Duodenal mucosa (tissue), 2 donors: Measurements from ENCODE around the gene COL8A2.

ENCODE experiments used
- H3K27ac ChIP-seq: one replicate; pipeline ENCODE4 v1.7.0; 2013; ENCODE audit warnings: low read depth, low read length
- H3K27me3 ChIP-seq, 2 donors: one replicate each; pipeline ENCODE4 v1.7.0; 2013; ENCODE audit warnings: low read length in 2 of 2, control low read depth in 1 of 2; ENCODE audit not compliant: insufficient read depth in 2 of 2, control insufficient read depth in 1 of 2
- H3K36me3 ChIP-seq, 2 donors: one replicate each; pipeline ENCODE4 v1.7.0; 2013; ENCODE audit warnings: low read length in 2 of 2, control low read depth in 1 of 2; ENCODE audit not compliant: insufficient read depth in 2 of 2, control insufficient read depth in 1 of 2
- H3K4me1 ChIP-seq, 2 donors: one replicate each; pipeline ENCODE4 v1.7.0; 2013; ENCODE audit warnings: low read length in 2 of 2, control low read depth in 1 of 2; ENCODE audit not compliant: insufficient read depth in 2 of 2, control insufficient read depth in 1 of 2
- H3K4me3 ChIP-seq, 2 donors: one replicate each; pipeline ENCODE4 v1.7.0; 2013; ENCODE audit warnings: low read length in 2 of 2, low read depth in 1 of 2
- H3K9ac ChIP-seq, 2 donors: one replicate each; pipeline ENCODE4 v1.7.0; 2013; ENCODE audit warnings: low read length in 2 of 2, low read depth in 1 of 2
- H3K9me3 ChIP-seq, 2 donors: one replicate each; pipeline ENCODE4 v1.7.0; 2013; ENCODE audit warnings: low read length in 2 of 2, control low read depth in 1 of 2; ENCODE audit not compliant: control insufficient read depth in 1 of 2

COL8A2 gene

DNA sequence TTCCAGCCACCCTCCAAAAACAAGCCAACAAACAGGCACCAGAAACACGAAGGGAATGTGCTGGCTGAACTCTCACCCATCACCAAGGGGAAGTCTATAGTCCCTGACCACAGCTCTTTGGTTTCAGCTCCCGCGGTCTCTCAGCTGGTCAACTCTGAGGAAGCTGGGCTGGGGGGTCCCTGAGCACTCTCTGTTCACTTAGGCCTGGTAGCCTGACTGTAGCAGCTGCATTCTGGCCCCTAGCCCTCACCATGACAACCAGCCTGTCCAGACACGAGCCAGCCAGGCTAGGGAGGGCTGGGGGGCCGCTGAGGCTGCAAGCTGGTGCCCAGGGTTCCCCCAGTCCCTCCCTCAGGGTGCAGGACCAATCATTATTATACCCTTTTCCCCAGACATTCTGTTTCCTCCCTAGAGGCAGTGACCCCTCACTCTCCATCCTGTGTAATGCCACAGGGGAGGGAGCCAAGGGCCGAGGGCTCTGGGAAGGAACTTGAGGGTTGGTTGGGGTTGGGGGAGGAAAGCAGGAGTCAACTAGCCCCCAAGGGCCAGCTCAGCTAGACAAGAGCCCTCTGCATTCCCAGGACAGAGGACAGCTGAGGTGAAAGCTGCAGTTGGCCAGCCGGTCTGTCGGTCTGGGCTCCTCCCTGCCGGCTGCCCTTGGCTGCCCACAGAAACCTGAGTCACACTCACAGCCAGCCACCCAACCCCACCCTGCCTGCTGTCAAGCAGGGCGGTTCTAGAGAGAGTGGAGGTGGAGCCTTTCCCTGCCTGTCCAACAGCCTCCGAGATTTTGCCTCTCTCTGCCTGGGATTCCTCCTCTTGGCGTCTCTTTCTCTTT lies 25.5 kb upstream of the COL8A2 start:
- Histone ChIP-seq H3K9me3 (no peaks in the 10 kb centered on the region), H3K4me1 (peaks cover 37 to 43% of the 10 kb centered on the region in 2 donors), H3K27me3 (no peaks in the 10 kb centered on the region), H3K4me3 (peak overlapping the region in 1 of 2 donors; percentile 63), H3K36me3 (peaks cover 0 to 4% of the 10 kb centered on the region in 2 donors), H3K9ac (peak overlapping the region; percentile 44 to 84), H3K27ac (peak overlapping the region; percentile 90)

DNA sequence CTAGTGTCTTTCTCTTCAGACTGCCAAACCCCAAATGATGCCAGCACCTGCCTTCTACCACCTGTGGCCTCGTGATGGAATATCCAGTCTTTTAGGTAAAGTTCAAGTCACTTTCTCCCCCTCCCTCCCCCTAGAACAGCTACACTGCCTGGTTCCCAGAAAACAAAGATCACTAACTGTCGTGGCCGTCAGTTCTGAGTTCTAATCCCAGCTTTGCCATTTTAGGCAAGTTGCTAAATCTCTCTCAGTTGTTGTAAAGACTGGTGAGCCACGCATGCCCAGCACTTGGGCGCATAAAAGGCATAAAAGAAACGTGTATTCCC lies 24.9 kb upstream of the COL8A2 start:
- H3K36me3 ChIP-seq = peaks cover 3 to 4% of the 10 kb centered on the region in 2 donors
- H3K27ac ChIP-seq = peak overlapping the region; percentile 90
- H3K27me3 ChIP-seq = no peaks in the 10 kb centered on the region
- peaks cover 31 to 40% of the 10 kb centered on the region in 2 donors for H3K4me1 ChIP-seq
- peak overlapping the region in 1 of 2 donors; percentile 50 for H3K4me3 ChIP-seq
- H3K9ac ChIP-seq = peak overlapping the region; percentile 44 to 61
- H3K9me3 ChIP-seq = no peaks in the 10 kb centered on the region

DNA sequence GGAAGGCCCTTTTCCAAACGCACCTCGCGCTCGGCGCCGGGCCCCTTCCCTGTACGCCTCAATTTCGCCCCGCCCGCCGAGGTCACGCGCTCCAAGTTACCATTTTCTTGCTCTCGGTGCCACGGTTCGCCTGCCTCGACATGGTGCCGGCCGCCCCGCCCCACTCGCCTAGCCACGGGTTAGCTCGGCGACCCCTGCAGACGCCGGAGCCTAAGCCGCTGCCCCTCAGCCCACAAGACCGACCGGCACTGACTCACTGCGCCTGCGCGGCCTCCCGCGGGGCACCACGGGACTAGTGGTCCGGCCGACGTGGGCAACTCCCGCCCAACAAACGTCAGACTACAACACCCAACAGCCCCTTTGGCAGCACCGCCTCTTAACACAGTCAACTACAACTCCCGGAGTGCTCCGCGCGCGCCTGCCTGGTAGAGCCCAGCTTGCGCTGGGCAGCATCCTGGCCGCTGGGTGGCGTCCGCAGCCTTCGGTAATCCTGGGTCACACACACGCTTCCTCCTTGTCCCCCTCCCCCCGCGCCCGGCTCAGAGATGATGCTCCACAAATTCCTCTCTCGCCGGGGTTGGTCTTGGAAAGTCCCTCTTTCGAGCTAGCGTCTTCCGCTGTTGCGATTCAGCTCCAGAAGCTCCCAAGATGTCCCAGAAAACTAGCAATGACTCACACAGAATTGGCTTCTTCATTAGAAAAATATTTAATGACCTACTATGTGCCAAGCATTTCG lies 24.4 kb upstream of the COL8A2 start, which contains the start of gene TRAPPC3:
Gene TRAPPC3 (minus strand): TSS at position 250 of the 736 bp plus-strand sequence. CDS start 108 bp downstream, at position 142.
- Histone ChIP-seq H3K36me3 (peaks cover 3 to 4% of the 10 kb centered on the region in 2 donors), H3K27me3 (no peaks in the 10 kb centered on the region), H3K27ac (peak within 1 kb of the TSS; percentile 90), H3K4me1 (peaks cover 27 to 37% of the 10 kb centered on the region in 2 donors), H3K4me3 (peak within 1 kb of the TSS; percentile 79 to 92), H3K9me3 (no peaks in the 10 kb centered on the region), H3K9ac (peak within 1 kb of the TSS; percentile 79 to 84)

DNA sequence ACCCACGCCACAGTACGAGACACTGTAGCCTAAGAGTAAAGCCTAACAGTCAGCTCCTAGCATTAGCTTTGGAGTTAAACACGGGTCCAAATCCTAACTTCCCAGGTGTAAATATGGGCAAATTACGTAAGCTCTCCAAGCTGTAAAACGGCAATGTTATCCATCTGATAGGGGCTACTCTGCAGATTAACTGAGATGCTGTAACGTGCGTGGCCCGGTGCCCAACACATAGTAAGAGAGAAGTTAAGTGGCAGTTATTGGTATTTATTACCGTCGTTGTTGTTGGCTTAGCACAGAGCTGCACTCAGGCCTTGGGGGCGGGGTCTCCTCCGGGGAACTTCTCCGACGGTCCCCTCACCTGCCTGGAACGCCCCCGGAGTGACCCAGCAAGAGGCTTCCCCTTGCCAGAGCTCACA lies 23.8 kb upstream of the COL8A2 start:
- Histone ChIP-seq H3K9ac (peak overlapping the region; percentile 61 to 79), H3K36me3 (peaks cover 3 to 4% of the 10 kb centered on the region in 2 donors), H3K27ac (peak overlapping the region; percentile 81), H3K9me3 (no peaks in the 10 kb centered on the region), H3K4me1 (peaks cover 27 to 37% of the 10 kb centered on the region in 2 donors), H3K4me3 (peak overlapping the region; percentile 79 to 92), H3K27me3 (no peaks in the 10 kb centered on the region)

DNA sequence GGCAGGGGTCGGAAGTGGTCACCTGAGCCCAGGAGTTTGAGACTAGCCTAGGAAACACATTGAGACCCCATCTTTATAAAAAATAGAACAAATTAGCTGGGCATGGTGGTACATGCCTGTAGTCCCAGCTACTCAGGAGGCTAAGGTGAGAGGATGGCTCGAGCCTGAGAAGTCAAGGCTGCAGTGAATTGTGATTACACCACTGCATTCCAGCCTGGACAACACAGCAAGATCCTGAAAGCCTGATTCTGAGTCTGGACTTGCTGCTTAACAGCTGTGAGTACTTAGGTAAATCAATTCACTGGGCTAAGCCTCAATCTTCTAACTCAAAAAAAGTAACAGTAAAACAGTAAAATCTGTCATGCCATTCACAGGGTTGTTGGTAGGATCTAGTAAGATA lies 19.4 kb upstream of the COL8A2 start:
- H3K36me3 ChIP-seq = peaks cover 12 to 14% of the 10 kb centered on the region in 2 donors
- H3K9me3 ChIP-seq = no peaks in the 10 kb centered on the region
- H3K27me3 ChIP-seq = no peaks in the 10 kb centered on the region
- no peak overlapping the region for H3K4me3 ChIP-seq
- no peak overlapping the region for H3K27ac ChIP-seq
- H3K9ac ChIP-seq = no peak overlapping the region
- H3K4me1 ChIP-seq = peaks cover 14 to 16% of the 10 kb centered on the region in 2 donors

DNA sequence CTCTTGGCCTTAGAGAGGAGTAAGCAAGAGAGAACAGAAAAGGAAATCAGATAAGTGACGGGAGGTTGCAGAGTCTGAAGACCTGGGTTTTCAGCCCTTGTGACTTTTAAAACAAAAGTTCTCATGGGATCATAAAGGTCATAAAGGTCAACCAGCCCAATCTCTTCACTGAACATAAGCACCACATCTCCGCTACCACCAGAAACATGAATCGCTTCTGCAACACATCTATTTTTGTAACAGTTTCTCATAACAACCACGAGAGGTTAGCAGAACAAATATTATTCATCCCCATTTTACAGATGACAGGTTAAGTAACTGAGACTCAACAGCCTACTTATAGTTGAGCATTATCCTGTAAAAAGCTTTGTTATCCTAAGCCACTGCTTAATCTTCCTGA lies 18.4 kb upstream of the COL8A2 start:
- no peak overlapping the region for H3K27ac ChIP-seq
- H3K9ac ChIP-seq = no peak overlapping the region
- H3K27me3 ChIP-seq = no peaks in the 10 kb centered on the region
- peaks cover 10 to 12% of the 10 kb centered on the region in 2 donors for H3K4me1 ChIP-seq
- H3K36me3 ChIP-seq = peaks cover 14 to 18% of the 10 kb centered on the region in 2 donors
- no peaks in the 10 kb centered on the region for H3K9me3 ChIP-seq
- H3K4me3 ChIP-seq = no peak overlapping the region

GRCh38 chr1:36142121-36142520 lies 17.1 kb upstream of the COL8A2 start:
- H3K36me3 ChIP-seq = peaks cover 26 to 31% of the 10 kb centered on the region in 2 donors
- no peak overlapping the region for H3K9ac ChIP-seq
- H3K4me3 ChIP-seq = no peak overlapping the region
- no peaks in the 10 kb centered on the region for H3K9me3 ChIP-seq
- no peak overlapping the region for H3K27ac ChIP-seq
- no peaks in the 10 kb centered on the region for H3K27me3 ChIP-seq
- H3K4me1 ChIP-seq = peaks cover 5 to 7% of the 10 kb centered on the region in 2 donors

- no peaks in the 10 kb centered on the region for H3K9me3 ChIP-seq
- H3K27ac ChIP-seq = no peak overlapping the region
- no peaks in the 10 kb centered on the region for H3K27me3 ChIP-seq
- no peak overlapping the region for H3K9ac ChIP-seq
- peaks cover 29 to 35% of the 10 kb centered on the region in 2 donors for H3K36me3 ChIP-seq
- peaks cover 5 to 7% of the 10 kb centered on the region in 2 donors for H3K4me1 ChIP-seq
- H3K4me3 ChIP-seq = no peak overlapping the region
Observed at GRCh38 chr1:36139521-36139920, 14.5 kb upstream of the COL8A2 start.

DNA sequence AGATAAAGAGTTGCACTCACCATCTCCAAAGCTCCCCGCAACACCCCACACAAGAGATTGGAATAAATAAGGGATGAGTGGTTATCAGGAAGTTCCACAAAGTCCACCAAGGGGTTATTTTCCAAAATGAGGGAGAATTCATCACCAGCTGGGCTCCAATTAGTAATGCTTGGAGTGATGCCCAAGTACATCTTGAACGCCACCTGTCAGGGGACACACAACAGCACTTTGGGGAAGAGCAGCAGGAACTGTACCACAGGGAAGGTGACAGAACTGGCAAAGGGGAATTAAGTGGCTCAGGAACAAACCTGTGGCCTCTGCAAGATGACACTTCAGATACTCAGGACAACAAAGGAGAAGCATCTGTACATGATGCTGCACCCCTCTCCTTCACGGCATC lies 12.8 kb upstream of the COL8A2 start:
- Histone ChIP-seq H3K4me1 (peaks cover 11 to 17% of the 10 kb centered on the region in 2 donors), H3K4me3 (no peak overlapping the region), H3K27ac (no peak overlapping the region), H3K27me3 (no peaks in the 10 kb centered on the region), H3K9ac (no peak overlapping the region), H3K9me3 (no peaks in the 10 kb centered on the region), H3K36me3 (peaks cover 29 to 35% of the 10 kb centered on the region in 2 donors)

GRCh38 chr1:36137226-36137625 lies 12.2 kb upstream of the COL8A2 start:
- Histone ChIP-seq H3K9me3 (no peaks in the 10 kb centered on the region), H3K27me3 (no peaks in the 10 kb centered on the region), H3K4me1 (peaks cover 7 to 14% of the 10 kb centered on the region in 2 donors), H3K27ac (no peak overlapping the region), H3K9ac (no peak overlapping the region), H3K36me3 (peaks cover 29 to 35% of the 10 kb centered on the region in 2 donors), H3K4me3 (no peak overlapping the region)
